Epithelial cell of esophagus (primary cell): Measurements from ENCODE around the gene TIMM10.
A peak's percentile ranks its signal among the peaks of the same experiment; 100 is the strongest.

ENCODE experiments used
- DNase-seq: peaks from one replicate; pipeline ENCODE4 v3.0.0; 2010; ENCODE audit warnings: low read depth
- H3K4me3 ChIP-seq: 2 replicates; pipeline ENCODE4 v1.5.1; 2011; ENCODE audit warnings: mild to moderate bottlenecking, low read length, control low read depth
- CTCF ChIP-seq: IDR thresholded peaks from 2 replicates; pipeline ENCODE4 v1.5.1; 2011; ENCODE audit warnings: low read depth, mild to moderate bottlenecking, low read length, control low read depth, inconsistent platforms; ENCODE audit not compliant: insufficient read depth; ENCODE audit errors: missing control alignments

Gene TIMM10

GRCh38 chr11:57499413-57499982, 31.1 kb downstream of the TIMM10 start:
- peak overlapping the region; percentile 27 for H3K4me3 ChIP-seq
- peak; percentile 85 for DNase-seq
- TF ChIP-seq CTCF, result no peak

- TF ChIP-seq CTCF, result no peak
- no peak for DNase-seq
Observed at GRCh38 chr11:57498540-57498939, 32.0 kb downstream of the TIMM10 start.

GRCh38 chr11:57497303-57498247, 33.0 kb downstream of the TIMM10 start:
- TF ChIP-seq CTCF, result no peak
- H3K4me3 ChIP-seq, result no peak overlapping the region
- no peak for DNase-seq

More at GRCh38 chr11:57498540-57498939, 32.0 kb downstream of the TIMM10 start:
- H3K4me3 ChIP-seq, result no peak overlapping the region

- H3K4me3 ChIP-seq, result no peak overlapping the region
- no peak for TF ChIP-seq CTCF
- no peak for DNase-seq
Observed at GRCh38 chr11:57496109-57496820, 34.3 kb downstream of the TIMM10 start.

GRCh38 chr11:57493507-57494503, 36.7 kb downstream of the TIMM10 start:
- no peak overlapping the region for H3K4me3 ChIP-seq
- TF ChIP-seq CTCF, result peak; percentile 92
- peak; percentile 73 for DNase-seq
